H9 (cell line): ENCODE data around the gene SIPA1L3. TPM values are rescaled to one million over a fixed set of nuclear protein-coding genes. Genes with fewer than 3 reads are reported as not detected.
A peak's percentile ranks its signal among the peaks of the same experiment; 100 is the strongest.

Experiments
- DNase-seq: peaks from one replicate; pipeline ENCODE4 v3.0.0-alpha.2; 2017
- H2AFZ ChIP-seq: one replicate; pipeline ENCODE4 v1.6.1; 2013; ENCODE audit warnings: mild to moderate bottlenecking, low read length, control low read depth, moderate library complexity
- H2AK5ac ChIP-seq: 2 replicates; pipeline ENCODE4 v1.6.1; 2013; ENCODE audit warnings: low read length, control low read depth, mixed read lengths; ENCODE audit not compliant: insufficient read length
- H2BK120ac ChIP-seq: one replicate; pipeline ENCODE4 v1.6.1; 2013; ENCODE audit warnings: low read depth, mild to moderate bottlenecking, low read length, control low read depth, inconsistent platforms; ENCODE audit not compliant: poor library complexity, severe bottlenecking
- H2BK12ac ChIP-seq: 2 replicates; pipeline ENCODE4 v1.6.1; 2013; ENCODE audit warnings: low read length, control low read depth, mixed read lengths, low read depth; ENCODE audit not compliant: insufficient read length
- H2BK15ac ChIP-seq: 2 replicates; pipeline ENCODE4 v1.6.1; 2013; ENCODE audit warnings: low read depth, low read length, control low read depth
- H2BK20ac ChIP-seq: one replicate; pipeline ENCODE4 v1.6.1; 2013; ENCODE audit warnings: low read depth, mild to moderate bottlenecking, low read length, control low read depth, inconsistent platforms; ENCODE audit not compliant: poor library complexity, severe bottlenecking
- H2BK5ac ChIP-seq: 2 replicates; pipeline ENCODE4 v1.6.1; 2013; ENCODE audit warnings: low read length, control low read depth, mixed read lengths; ENCODE audit not compliant: insufficient read length
- H3K14ac ChIP-seq: 2 replicates; pipeline ENCODE4 v1.6.1; 2013; ENCODE audit warnings: low read length, control low read depth; ENCODE audit not compliant: insufficient read depth
- H3K18ac ChIP-seq: 2 replicates; pipeline ENCODE4 v1.6.1; 2013; ENCODE audit warnings: low read depth, mild to moderate bottlenecking, mixed read lengths, low read length, control low read depth; ENCODE audit not compliant: insufficient read length
- H3K23ac ChIP-seq: 2 replicates; pipeline ENCODE4 v1.6.1; 2013; ENCODE audit warnings: low read length, control low read depth, mixed read lengths, low read depth; ENCODE audit not compliant: insufficient read length
- H3K23me2 ChIP-seq: 2 replicates; pipeline ENCODE4 v1.6.1; 2013; ENCODE audit warnings: low read depth, mild to moderate bottlenecking, mixed read lengths, low read length, control low read depth; ENCODE audit not compliant: insufficient read length, poor library complexity, severe bottlenecking
- H3K27ac ChIP-seq: 2 replicates; pipeline ENCODE4 v1.5.1; 2013; ENCODE audit warnings: low read length, control low read depth, mixed read lengths, low read depth; ENCODE audit not compliant: insufficient read length
- H3K27me3 ChIP-seq: 2 replicates; pipeline ENCODE4 v1.6.1; 2013; ENCODE audit warnings: low read length, control low read depth, inconsistent platforms; ENCODE audit not compliant: insufficient read depth
- H3K4ac ChIP-seq: 2 replicates; pipeline ENCODE4 v1.6.1; 2013; ENCODE audit warnings: low read depth, mild to moderate bottlenecking, control low read depth, inconsistent platforms, low read length, moderate library complexity
- H3K4me1 ChIP-seq: 2 replicates; pipeline ENCODE4 v1.6.1; 2013; ENCODE audit warnings: low read length, control low read depth, inconsistent platforms; ENCODE audit not compliant: insufficient read depth
- H3K4me2 ChIP-seq: 2 replicates; pipeline ENCODE4 v1.6.1; 2013; ENCODE audit warnings: low read length, control low read depth, mixed read lengths; ENCODE audit not compliant: insufficient read length, insufficient read depth
- H3K56ac ChIP-seq: 2 replicates; pipeline ENCODE4 v1.6.1; 2013; ENCODE audit warnings: low read depth, mild to moderate bottlenecking, mixed read lengths, low read length, control low read depth; ENCODE audit not compliant: insufficient read length
- H3K79me1 ChIP-seq: 2 replicates; pipeline ENCODE4 v1.6.1; 2013; ENCODE audit warnings: low read depth, mild to moderate bottlenecking, moderate library complexity, low read length, control low read depth, inconsistent platforms; ENCODE audit not compliant: insufficient read depth, poor library complexity, severe bottlenecking
- H3K79me2 ChIP-seq: 2 replicates; pipeline ENCODE4 v1.6.1; 2013; ENCODE audit warnings: low read length, control low read depth, inconsistent platforms; ENCODE audit not compliant: insufficient read depth
- H3K9ac ChIP-seq: 2 replicates; pipeline ENCODE4 v1.6.1; 2013; ENCODE audit warnings: low read length, control low read depth, mixed read lengths; ENCODE audit not compliant: insufficient read length; ENCODE audit errors: extremely low read depth
- H3K9me3 ChIP-seq: one replicate; pipeline ENCODE4 v1.6.1; 2013; ENCODE audit warnings: low read depth, low read length, inconsistent platforms; ENCODE audit not compliant: control insufficient read depth
- H3T11ph ChIP-seq: one replicate; pipeline ENCODE4 v1.6.1; 2013; ENCODE audit warnings: mild to moderate bottlenecking, low read length, control low read depth, inconsistent platforms
- H4K20me1 ChIP-seq: one replicate; pipeline ENCODE4 v1.6.1; 2013; ENCODE audit not compliant: control insufficient read depth, insufficient read length, insufficient read depth
- H4K5ac ChIP-seq: 2 replicates; pipeline ENCODE4 v1.6.1; 2013; ENCODE audit warnings: low read depth, mild to moderate bottlenecking, mixed read lengths, low read length, control low read depth; ENCODE audit not compliant: insufficient read length
- H4K8ac ChIP-seq: replicated peaks from 2 replicates; pipeline ENCODE4 v1.6.1; 2013; ENCODE audit warnings: low read length, control low read depth, mixed read lengths, low read depth; ENCODE audit not compliant: insufficient read length
- H4K91ac ChIP-seq: 2 replicates; pipeline ENCODE4 v1.6.1; 2013; ENCODE audit warnings: low read depth, mild to moderate bottlenecking, moderate library complexity, mixed read lengths, low read length, control low read depth; ENCODE audit not compliant: insufficient read length
- H3K27ac Mint-ChIP-seq, 3 experiments: 2 replicates in 2 of 3; 3 replicates in 1 of 3; pipeline ENCODE4 v1.8.0; 2020 to 2021; ENCODE audit warnings: mixed read lengths in 3 of 3, mild to moderate bottlenecking in 1 of 3, moderate library complexity in 1 of 3
- H3K27me3 Mint-ChIP-seq: 2 replicates; pipeline ENCODE4 v1.8.0; 2021; ENCODE audit warnings: low read depth, mild to moderate bottlenecking, moderate library complexity, mixed read lengths
- H3K36me3 Mint-ChIP-seq, 3 experiments: 2 replicates in 2 of 3; 3 replicates in 1 of 3; pipeline ENCODE4 v1.8.0; 2020 to 2021; ENCODE audit warnings: low read depth in 3 of 3, mixed read lengths in 3 of 3; ENCODE audit not compliant: insufficient read depth in 1 of 3
- H3K4me1 Mint-ChIP-seq, 2 experiments: 2 replicates each; pipeline ENCODE4 v1.8.0; 2020; ENCODE audit warnings: mixed read lengths in 2 of 2
- H3K4me3 Mint-ChIP-seq, 2 experiments: 2 replicates in 1 of 2; 3 replicates in 1 of 2; pipeline ENCODE4 v1.8.0; 2020 to 2021; ENCODE audit warnings: mild to moderate bottlenecking in 2 of 2, mixed read lengths in 2 of 2, moderate library complexity in 1 of 2
- H3K9me3 Mint-ChIP-seq, 2 experiments: 2 replicates in 1 of 2; 3 replicates in 1 of 2; pipeline ENCODE4 v1.8.0; 2020; ENCODE audit warnings: mild to moderate bottlenecking in 2 of 2, mixed read lengths in 2 of 2, moderate library complexity in 1 of 2
- WGBS: extraction: QIAGEN DNeasy Blood & Tissue Kit; methylation state at CpG from one replicate; pipeline ENCODE4 v1.1.7; 2013; ENCODE audit warnings: missing lambda C conversion rate, low lambda C conversion rate, mixed read lengths; ENCODE audit not compliant: insufficient read length; ENCODE audit errors: extremely low coverage; 5-methylcytosine and 5-hydroxymethylcytosine counted together
- total RNA-seq: library from RNA; stranded (reverse); gene quantifications from 2 replicates; pipeline ENCODE4 v1.2.1, GENCODE V29; 2021
- TF ChIP-seq, protein P1 (sequence below): fragments of 200-600 bp; sonication (generic); conservative IDR thresholded peaks from 3 replicates; pipeline ENCODE4 v1.8.0; 2021; ENCODE audit warnings: antibody characterized with exemption, mild to moderate bottlenecking

SIPA1L3 gene
- total RNA-seq, 1 experiment from 2014 or later = 40.1 TPM

DNA sequence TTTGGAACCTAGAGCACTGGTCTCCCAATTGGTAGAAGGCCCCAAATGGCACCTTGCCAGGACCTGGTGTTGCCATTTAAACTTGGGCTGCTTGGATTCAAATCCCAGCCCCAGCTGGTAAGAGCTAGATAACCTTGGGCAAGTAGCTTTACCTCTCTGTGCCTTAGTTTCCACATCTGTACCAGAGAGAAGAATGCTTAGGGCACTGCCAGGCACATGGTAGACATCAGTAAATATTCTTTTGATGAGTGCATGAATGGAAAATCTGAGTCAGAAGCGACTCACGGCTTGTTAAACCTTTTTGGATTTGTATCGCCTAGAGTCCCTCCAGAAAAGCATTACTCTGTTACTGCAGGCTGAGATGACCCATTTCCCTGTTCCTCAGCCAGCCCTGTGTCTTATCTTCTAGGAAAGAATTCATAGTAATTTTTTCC is 90.9 kb downstream of the SIPA1L3 start:
- no peak overlapping the region for H3K9ac ChIP-seq
- peak overlapping the region; percentile 39 for H3K27ac ChIP-seq

More for the DNA sequence above, 90.9 kb downstream of the SIPA1L3 start:
- no peak overlapping the region for H4K5ac ChIP-seq
- TF ChIP-seq, protein P1, sequence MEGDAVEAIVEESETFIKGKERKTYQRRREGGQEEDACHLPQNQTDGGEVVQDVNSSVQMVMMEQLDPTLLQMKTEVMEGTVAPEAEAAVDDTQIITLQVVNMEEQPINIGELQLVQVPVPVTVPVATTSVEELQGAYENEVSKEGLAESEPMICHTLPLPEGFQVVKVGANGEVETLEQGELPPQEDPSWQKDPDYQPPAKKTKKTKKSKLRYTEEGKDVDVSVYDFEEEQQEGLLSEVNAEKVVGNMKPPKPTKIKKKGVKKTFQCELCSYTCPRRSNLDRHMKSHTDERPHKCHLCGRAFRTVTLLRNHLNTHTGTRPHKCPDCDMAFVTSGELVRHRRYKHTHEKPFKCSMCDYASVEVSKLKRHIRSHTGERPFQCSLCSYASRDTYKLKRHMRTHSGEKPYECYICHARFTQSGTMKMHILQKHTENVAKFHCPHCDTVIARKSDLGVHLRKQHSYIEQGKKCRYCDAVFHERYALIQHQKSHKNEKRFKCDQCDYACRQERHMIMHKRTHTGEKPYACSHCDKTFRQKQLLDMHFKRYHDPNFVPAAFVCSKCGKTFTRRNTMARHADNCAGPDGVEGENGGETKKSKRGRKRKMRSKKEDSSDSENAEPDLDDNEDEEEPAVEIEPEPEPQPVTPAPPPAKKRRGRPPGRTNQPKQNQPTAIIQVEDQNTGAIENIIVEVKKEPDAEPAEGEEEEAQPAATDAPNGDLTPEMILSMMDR = no peak
- no peak overlapping the region; a peak in 1 of 7 replicates for H3K27ac Mint-ChIP-seq
- H2BK5ac ChIP-seq = no peak overlapping the region
- H3K4me1 ChIP-seq = no peaks in the 10 kb centered on the region; the same call in 1 of the 2 replicates
- no peak overlapping the region for H2BK15ac ChIP-seq
- no peak overlapping the region for H3K14ac ChIP-seq
- no peak overlapping the region for H3K23ac ChIP-seq
- H4K91ac ChIP-seq = no peak overlapping the region
- no CpG with 5 or more reads among the region's 3 CpGs for WGBS
- H3K9me3 Mint-ChIP-seq = peaks cover 0 to 2% of the 10 kb centered on the region in 2 experiments; a peak in 1 of 5 replicates
- no peak overlapping the region for H3K4me2 ChIP-seq
- no peak overlapping the region for H2AK5ac ChIP-seq
- no peak overlapping the region for H3K18ac ChIP-seq
- H3K36me3 Mint-ChIP-seq = peaks cover 0 to 15% (median 6%) of the 10 kb centered on the region in 3 experiments; a peak in 3 of 7 replicates
- no peaks in the 10 kb centered on the region for H3K79me2 ChIP-seq
- no peak overlapping the region for H3T11ph ChIP-seq
- peaks cover 16 to 25% of the 10 kb centered on the region in 2 experiments for H3K4me1 Mint-ChIP-seq
- H2AFZ ChIP-seq = no peak overlapping the region
- no peaks in the 10 kb centered on the region for H3K9me3 ChIP-seq
- no peak for DNase-seq
- no peak overlapping the region for H3K4ac ChIP-seq
- H4K8ac ChIP-seq = no peak overlapping the region
- no peaks in the 10 kb centered on the region for H3K23me2 ChIP-seq
- no peak overlapping the region for H2BK20ac ChIP-seq
- H3K56ac ChIP-seq = no peak overlapping the region
- no peaks in the 10 kb centered on the region; the same call in 1 of the 2 replicates for H3K27me3 Mint-ChIP-seq
- no peak overlapping the region for H3K4me3 Mint-ChIP-seq
- no peak overlapping the region for H2BK120ac ChIP-seq
- no peaks in the 10 kb centered on the region for H4K20me1 ChIP-seq
- no peaks in the 10 kb centered on the region for H3K79me1 ChIP-seq
- H3K27me3 ChIP-seq = no peaks in the 10 kb centered on the region; the same call in 1 of the 2 replicates
- H2BK12ac ChIP-seq = no peak overlapping the region
